IPS DF 4.7 (cell line): ENCODE measurements around the gene MRPL54.

Experiments
- DNase-seq: peaks from one replicate; pipeline ENCODE4 v3.0.0-alpha.2; 2013; ENCODE audit warnings: low spot score; ENCODE audit errors: extremely low read depth

MRPL54 gene

GRCh38 chr19:3762501-3763459, at the start of gene MRPL54:
Gene MRPL54, plus strand, starts transcription at chr19:3762682. Its CDS starts 19 bp downstream, at chr19:3762701.
- DNase-seq: no peak

DNA sequence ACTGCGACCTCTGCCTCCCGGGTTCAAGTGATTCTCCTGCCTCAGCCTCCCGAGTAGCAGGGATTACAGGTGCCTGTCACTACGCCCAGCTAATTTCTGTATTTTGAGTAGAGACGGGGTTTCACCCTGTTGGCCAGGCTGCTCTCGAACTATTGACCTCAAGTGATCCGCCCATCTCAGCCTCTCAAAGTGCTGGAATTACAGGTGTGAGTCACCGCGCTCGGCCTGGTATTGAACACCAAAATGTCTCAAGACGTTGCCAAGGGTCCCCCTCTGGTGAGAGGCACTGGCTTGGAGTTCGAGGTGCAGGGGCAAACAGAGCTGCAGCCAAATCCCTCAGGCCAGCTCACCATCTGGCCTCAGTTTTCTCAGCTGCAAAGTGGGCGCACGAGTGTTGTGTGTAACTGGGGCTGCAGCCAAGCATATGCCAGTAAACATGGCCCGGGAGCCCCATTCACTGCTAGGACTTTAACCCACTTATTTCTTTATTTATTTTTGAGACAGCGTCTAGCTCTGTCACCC, 46.3 kb upstream of the MRPL54 start:
- DNase-seq: no peak

- no peak for DNase-seq
Observed at GRCh38 chr19:3719868-3720267, 42.6 kb upstream of the MRPL54 start.

- no peak for DNase-seq
Observed at GRCh38 chr19:3720349-3720917, 42.0 kb upstream of the MRPL54 start.

- DNase-seq: peak; percentile 71
Observed at GRCh38 chr19:3721131-3721886, 41.2 kb upstream of the MRPL54 start.

GRCh38 chr19:3721887-3722442, 40.5 kb upstream of the MRPL54 start:
- no peak for DNase-seq

GRCh38 chr19:3722443-3723109, 39.9 kb upstream of the MRPL54 start:
- no peak for DNase-seq

DNA sequence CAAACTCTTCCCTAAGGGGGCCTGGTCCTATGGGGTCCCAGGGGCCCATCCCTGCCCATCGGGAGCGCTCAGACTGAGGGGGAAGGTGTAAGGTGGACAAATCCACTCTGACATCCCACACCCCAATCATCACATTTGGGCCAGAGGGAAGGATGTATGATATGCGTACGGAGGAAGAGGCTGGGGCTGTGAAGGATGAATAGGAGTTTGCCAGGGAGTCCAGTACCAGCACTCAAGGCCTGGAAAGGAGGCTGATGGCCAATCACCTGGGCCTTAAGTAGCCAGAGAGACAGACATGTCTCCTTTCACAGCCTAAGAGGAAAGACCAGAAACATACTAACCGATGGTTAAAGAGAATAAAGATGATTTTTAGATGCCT, 39.4 kb upstream of the MRPL54 start:
- DNase-seq: no peak

GRCh38 chr19:3723883-3724282, 38.6 kb upstream of the MRPL54 start:
- no peak for DNase-seq

GRCh38 chr19:3725121-3725520, 37.4 kb upstream of the MRPL54 start:
- DNase-seq: no peak

- DNase-seq: no peak
Observed at GRCh38 chr19:3725640-3726310, 36.7 kb upstream of the MRPL54 start.

- no peak for DNase-seq
Observed at GRCh38 chr19:3730457-3730958, 32.0 kb upstream of the MRPL54 start.

DNA sequence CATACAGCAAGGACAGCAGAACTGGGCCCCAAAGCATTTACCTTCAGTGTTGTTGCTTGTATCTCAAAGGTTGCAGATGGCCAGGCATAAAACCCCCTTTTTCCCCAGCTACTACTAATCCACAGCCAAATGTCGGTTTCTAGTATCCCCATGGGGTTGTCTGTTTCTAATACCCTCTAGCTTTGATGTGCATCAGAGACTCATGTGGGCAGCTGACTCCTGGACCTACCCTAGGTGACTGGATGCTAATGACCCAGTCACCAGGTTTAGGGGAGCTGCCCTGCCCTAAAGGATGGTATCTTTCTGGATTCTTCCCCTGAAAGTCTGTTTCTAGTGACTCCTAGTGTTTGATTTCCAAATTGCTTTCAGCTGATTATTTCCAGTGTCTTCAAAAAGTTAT, 30.4 kb upstream of the MRPL54 start:
- no peak for DNase-seq

GRCh38 chr19:3733549-3734309, 28.8 kb upstream of the MRPL54 start:
- DNase-seq: no peak

GRCh38 chr19:3734310-3734600, 28.2 kb upstream of the MRPL54 start:
- no peak for DNase-seq

- DNase-seq: no peak
Observed at GRCh38 chr19:3736106-3736724, 26.3 kb upstream of the MRPL54 start.

DNA sequence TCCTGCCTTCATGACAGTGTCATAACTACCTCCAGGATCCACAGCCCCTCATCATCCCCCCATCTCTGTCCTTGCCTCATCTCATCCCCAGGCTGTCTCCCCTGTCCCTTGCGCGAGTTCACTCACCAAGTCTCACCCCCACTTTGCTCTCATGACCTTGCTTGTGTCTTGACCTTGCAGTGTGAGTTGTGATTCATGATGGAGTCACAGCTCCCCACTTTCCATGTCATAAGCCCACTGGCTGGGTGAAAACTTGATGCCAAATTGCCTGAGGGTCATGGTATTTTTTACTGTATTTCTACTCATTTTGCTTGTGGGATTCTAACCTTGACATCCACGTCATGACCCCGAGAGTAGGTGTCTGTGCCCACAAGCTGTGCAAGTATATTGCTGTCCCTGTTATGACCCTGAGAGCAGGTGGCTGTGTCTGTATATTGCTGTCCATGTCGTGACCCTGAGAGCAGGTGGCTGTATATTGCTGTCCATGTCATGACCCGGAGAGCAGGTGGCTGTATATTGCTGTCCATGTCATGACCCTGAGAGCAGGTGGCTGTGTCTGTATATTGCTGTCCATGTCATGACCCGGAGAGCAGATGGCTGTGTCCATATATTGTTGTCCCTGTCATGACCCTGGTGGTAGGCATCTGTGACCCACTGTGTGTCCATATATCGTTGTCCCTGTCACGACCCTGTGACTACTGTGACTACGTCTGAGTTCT, 24.8 kb upstream of the MRPL54 start:
- no peak for DNase-seq

- DNase-seq: no peak
Observed at GRCh38 chr19:3738477-3739220, 23.8 kb upstream of the MRPL54 start.
